Sigmoid colon (tissue), 7 donors: Measurements from ENCODE around the gene IL17RD. TPM values are rescaled to one million over a fixed set of nuclear protein-coding genes. Genes with fewer than 3 reads are reported as not detected.
"Not testable (repeated sequence)": the region's sequence is repeated elsewhere in the genome, so short reads cannot be mapped to it uniquely, and the experiment has no call there.

Source experiments
- DNase-seq: peaks from one replicate; pipeline ENCODE4 v3.0.0-alpha.2; 2019
- H3K27ac ChIP-seq, 4 donors: fragments of 200-600 bp; sonication (generic); one replicate each; pipeline ENCODE4 v1.5.1; 2016 to 2019; ENCODE audit warnings: mild to moderate bottlenecking in 1 of 4
- H3K27me3 ChIP-seq, 3 donors: fragments of 200-600 bp; sonication (generic); one replicate each; pipeline ENCODE4 v1.5.1; 2019; ENCODE audit warnings: mild to moderate bottlenecking in 1 of 3
- H3K36me3 ChIP-seq, 4 donors: fragments of 200-600 bp; sonication (generic); one replicate each; pipeline ENCODE4 v1.5.1; 2016 to 2019
- H3K4me1 ChIP-seq, 4 donors: fragments of 200-600 bp; sonication (generic); one replicate each; pipeline ENCODE4 v1.5.1; 2017 to 2019
- H3K4me3 ChIP-seq, 4 donors: fragments of 200-600 bp; sonication (generic); one replicate each; pipeline ENCODE4 v1.5.1; 2017 to 2019; ENCODE audit warnings: mild to moderate bottlenecking in 2 of 4, moderate library complexity in 1 of 4
- H3K9me3 ChIP-seq, 4 donors: fragments of 200-600 bp in 3 of 4; sonication (generic) in 3 of 4; one replicate each; pipeline versions ENCODE4 v1.5.1 to v1.6.1; 2013 to 2019
- EP300 ChIP-seq, 4 donors: sonication (generic); formaldehyde crosslinking; IDR thresholded peaks; one replicate each; pipeline ENCODE4 v1.6.1; 2017; ENCODE audit warnings: antibody characterized with exemption in 4 of 4
- POLR2A ChIP-seq, 2 donors: fragments of 450-650 bp; IDR thresholded peaks; one replicate each; pipeline ENCODE4 v1.6.1; 2016; ENCODE audit warnings: antibody characterized with exemption in 2 of 2, mild to moderate bottlenecking in 2 of 2, moderate library complexity in 2 of 2
- POLR2AphosphoS5 ChIP-seq, 4 donors: sonication (generic); formaldehyde crosslinking; IDR thresholded peaks; one replicate each; pipeline ENCODE4 v1.6.1; 2017; ENCODE audit warnings: antibody characterized with exemption in 4 of 4
- WGBS, 2 donors: extraction: QIAGEN DNeasy Blood & Tissue Kit; methylation state at CpG; one replicate each; pipeline ENCODE4 v1.1.7; 2013; 5-methylcytosine and 5-hydroxymethylcytosine counted together
- intact Hi-C: fragments of 100-400 bp; cut with DNase I; formaldehyde crosslinking; loops from one replicate; pipeline ENCODE4 v1.15.1; 2023
- polyA plus RNA-seq, 3 donors: library from polyadenylated mRNA; stranded (reverse); fragments of 200-250 nt; gene quantifications; one replicate each; pipeline ENCODE4 v1.2.3, GENCODE V29; 2013
- total RNA-seq, 4 donors: library from RNA; depleted of rRNA; stranded (reverse); fragments of >200 nt; gene quantifications; one replicate each; pipeline ENCODE4 v1.1.0, GENCODE V29; 2016
- TF ChIP-seq, protein P1 (sequence below), 4 experiments: fragments of 450-650 bp in 3 of 4; fragments of 200-600 bp in 1 of 4; IDR thresholded peaks; one replicate each; pipeline ENCODE4 v1.5.1; 2016 to 2019; ENCODE audit warnings: antibody characterized with exemption in 4 of 4, mild to moderate bottlenecking in 3 of 4, moderate library complexity in 2 of 4
- donor health status: healthy with polysubstance abuse.
- donor health status: Bipolar disorder and iron deficiency.
- donor health status: healthy.

Gene IL17RD
- total and polyA plus RNA-seq, 7 donors: under 0.01 to 46.8 (median 16.8) TPM

DNA sequence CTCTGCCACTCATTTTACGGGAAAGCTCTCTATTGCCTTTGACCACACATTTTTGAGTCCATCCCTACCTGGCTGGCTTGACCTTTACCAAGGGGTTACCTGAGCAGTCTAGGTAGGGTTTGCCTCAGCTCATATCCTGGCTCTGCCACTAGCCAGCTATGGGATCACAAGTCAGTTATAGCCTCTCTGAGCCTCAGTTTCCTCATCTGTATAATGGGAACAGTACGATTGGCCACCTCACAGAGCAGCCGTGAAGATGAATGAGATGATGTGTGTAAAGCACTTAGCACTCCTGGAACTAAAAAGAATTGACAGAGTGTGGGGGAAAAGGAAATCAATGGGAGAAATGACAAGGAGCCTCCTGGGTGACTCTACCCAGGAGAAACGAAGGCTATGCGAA lies 76.7 kb downstream of the IL17RD start:
- Histone ChIP-seq H3K27me3 (no peaks in the 10 kb centered on the region), H3K36me3 (no peaks in the 10 kb centered on the region), H3K27ac (no peak overlapping the region), H3K9me3 (no peaks in the 10 kb centered on the region), H3K4me1 (peaks cover 0 to 18% (median 14%) of the 10 kb centered on the region in 4 donors), H3K4me3 (no peak overlapping the region)
- TF ChIP-seq EP300 (IDR thresholded peaks at IDR 0.05) (no peak), POLR2AphosphoS5 (IDR thresholded peaks at IDR 0.05) (no peak), POLR2A (IDR thresholded peaks at IDR 0.05) (no peak)
- TF ChIP-seq, protein P1, sequence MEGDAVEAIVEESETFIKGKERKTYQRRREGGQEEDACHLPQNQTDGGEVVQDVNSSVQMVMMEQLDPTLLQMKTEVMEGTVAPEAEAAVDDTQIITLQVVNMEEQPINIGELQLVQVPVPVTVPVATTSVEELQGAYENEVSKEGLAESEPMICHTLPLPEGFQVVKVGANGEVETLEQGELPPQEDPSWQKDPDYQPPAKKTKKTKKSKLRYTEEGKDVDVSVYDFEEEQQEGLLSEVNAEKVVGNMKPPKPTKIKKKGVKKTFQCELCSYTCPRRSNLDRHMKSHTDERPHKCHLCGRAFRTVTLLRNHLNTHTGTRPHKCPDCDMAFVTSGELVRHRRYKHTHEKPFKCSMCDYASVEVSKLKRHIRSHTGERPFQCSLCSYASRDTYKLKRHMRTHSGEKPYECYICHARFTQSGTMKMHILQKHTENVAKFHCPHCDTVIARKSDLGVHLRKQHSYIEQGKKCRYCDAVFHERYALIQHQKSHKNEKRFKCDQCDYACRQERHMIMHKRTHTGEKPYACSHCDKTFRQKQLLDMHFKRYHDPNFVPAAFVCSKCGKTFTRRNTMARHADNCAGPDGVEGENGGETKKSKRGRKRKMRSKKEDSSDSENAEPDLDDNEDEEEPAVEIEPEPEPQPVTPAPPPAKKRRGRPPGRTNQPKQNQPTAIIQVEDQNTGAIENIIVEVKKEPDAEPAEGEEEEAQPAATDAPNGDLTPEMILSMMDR (IDR thresholded peaks at IDR 0.05): no peak
- intact Hi-C loops: no loop called here
- 71 to 92% methylated on average over 5 of the region's 5 CpGs for WGBS, 2 donors
- no peak for DNase-seq

DNA sequence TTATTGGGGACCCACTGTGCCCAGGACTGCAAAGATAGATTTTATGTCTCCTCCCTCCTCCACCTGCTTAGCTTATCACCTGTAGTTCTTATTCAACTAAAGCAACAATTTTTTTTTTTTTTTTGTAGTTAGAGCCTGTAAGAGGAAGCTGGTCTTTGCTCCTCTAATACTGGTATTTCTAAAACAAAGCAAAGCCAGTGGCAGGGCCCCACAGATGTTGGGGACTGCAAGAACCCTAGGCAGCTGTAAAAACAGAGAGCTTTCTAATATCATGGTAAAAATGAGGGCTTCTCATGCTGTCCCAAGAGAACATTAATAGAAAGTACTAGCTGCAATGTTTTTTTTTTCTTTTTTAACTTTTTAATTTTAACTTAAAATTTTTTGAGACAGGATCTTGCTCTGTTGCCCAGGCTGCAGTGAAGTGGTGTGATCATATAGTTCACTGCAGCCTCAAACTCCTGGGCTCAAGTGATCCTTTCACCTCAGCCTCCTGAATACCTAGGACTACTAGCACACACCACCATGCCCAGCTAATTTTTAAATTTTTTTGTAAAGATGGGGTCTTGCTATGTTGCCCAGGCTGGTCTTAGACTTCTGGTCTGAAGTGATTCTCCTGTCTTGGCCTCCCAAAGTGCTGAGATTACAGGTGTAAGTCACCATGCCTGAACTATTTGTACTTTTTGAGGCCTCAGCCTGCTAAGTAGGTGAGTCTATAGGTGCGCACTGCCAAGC lies 77.6 kb downstream of the IL17RD start:
- WGBS, 2 donors: 98 to 100% methylated on average over 1 of the region's 1 CpG
- no peak overlapping the region for H3K27ac ChIP-seq

DNA sequence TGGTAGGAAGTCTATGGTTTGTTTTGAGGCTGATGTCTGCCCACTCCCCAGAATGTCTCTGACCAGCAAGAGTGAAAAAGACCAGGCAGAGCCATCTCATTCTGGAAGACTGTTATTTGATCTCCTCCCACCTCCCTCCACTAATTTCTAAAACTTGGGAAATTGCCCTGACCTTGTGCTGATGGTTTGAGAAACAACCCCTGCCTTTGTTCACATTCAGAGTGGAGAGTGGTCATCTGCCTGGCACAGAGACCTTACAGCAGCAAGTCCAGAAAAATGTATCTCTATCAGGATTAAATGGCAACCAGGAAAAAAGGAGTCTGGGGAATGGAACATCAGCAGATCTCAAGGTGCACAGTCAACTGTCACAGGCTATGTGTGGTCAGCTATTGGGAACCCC lies 79.0 kb downstream of the IL17RD start:
- no peaks in the 10 kb centered on the region for H3K36me3 ChIP-seq
- TF ChIP-seq, protein P1 (IDR thresholded peaks at IDR 0.05): no peak
- no peak for TF ChIP-seq EP300 (IDR thresholded peaks at IDR 0.05)
- TF ChIP-seq POLR2A (IDR thresholded peaks at IDR 0.05): no peak
- no peak for TF ChIP-seq POLR2AphosphoS5 (IDR thresholded peaks at IDR 0.05)
- no peaks in the 10 kb centered on the region for H3K27me3 ChIP-seq
- H3K4me3 ChIP-seq: no peak overlapping the region
- no peak for DNase-seq
- intact Hi-C loops: no loop called here
- H3K27ac ChIP-seq: no peak overlapping the region
- no peaks in the 10 kb centered on the region for H3K9me3 ChIP-seq
- peaks cover 0 to 8% (median 5%) of the 10 kb centered on the region in 4 donors for H3K4me1 ChIP-seq

More for the DNA sequence above, 77.6 kb downstream of the IL17RD start:
- H3K4me1 ChIP-seq: peaks cover 0 to 18% (median 14%) of the 10 kb centered on the region in 4 donors
- H3K36me3 ChIP-seq: no peaks in the 10 kb centered on the region
- no peaks in the 10 kb centered on the region for H3K9me3 ChIP-seq
- H3K27me3 ChIP-seq: no peaks in the 10 kb centered on the region
- H3K4me3 ChIP-seq: no peak overlapping the region
- TF ChIP-seq, protein P1 (IDR thresholded peaks at IDR 0.05): no peak
- no peak for TF ChIP-seq POLR2A (IDR thresholded peaks at IDR 0.05)
- no peak for TF ChIP-seq POLR2AphosphoS5 (IDR thresholded peaks at IDR 0.05)
- TF ChIP-seq EP300 (IDR thresholded peaks at IDR 0.05): no peak
- intact Hi-C loops: no loop called here
- DNase-seq: no peak

DNA sequence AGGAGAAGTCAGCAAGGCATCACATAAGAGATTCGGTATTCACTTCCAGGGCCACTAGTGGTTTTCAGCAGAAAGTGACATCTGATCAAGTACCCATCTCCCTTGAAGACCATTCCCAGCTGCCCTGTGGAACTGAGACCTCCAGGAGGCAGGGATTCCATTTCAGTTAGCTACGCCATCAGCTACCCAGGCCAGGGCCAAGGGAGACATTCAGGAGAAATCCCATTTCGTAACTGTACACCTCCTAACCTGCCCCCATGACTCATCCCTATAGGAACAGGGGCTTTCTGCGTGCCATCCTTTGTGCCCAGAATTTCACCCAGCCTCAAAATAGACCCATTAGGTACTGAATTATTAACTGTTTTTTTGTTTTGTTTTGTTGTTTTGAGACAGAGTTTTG lies 79.9 kb downstream of the IL17RD start:
- no peak overlapping the region for H3K27ac ChIP-seq
- 94 to 95% methylated on average over 4 of the region's 4 CpGs for WGBS, 2 donors
- TF ChIP-seq EP300 (IDR thresholded peaks at IDR 0.05) (no peak), POLR2AphosphoS5 (IDR thresholded peaks at IDR 0.05) (no peak), POLR2A (IDR thresholded peaks at IDR 0.05) (no peak)
- TF ChIP-seq, protein P1 (IDR thresholded peaks at IDR 0.05): no peak
- no peaks in the 10 kb centered on the region for H3K9me3 ChIP-seq
- no peak for DNase-seq
- H3K36me3 ChIP-seq: no peaks in the 10 kb centered on the region
- intact Hi-C loops: no loop called here
- no peaks in the 10 kb centered on the region for H3K27me3 ChIP-seq
- H3K4me3 ChIP-seq: no peak overlapping the region
- no peaks in the 10 kb centered on the region for H3K4me1 ChIP-seq

DNA sequence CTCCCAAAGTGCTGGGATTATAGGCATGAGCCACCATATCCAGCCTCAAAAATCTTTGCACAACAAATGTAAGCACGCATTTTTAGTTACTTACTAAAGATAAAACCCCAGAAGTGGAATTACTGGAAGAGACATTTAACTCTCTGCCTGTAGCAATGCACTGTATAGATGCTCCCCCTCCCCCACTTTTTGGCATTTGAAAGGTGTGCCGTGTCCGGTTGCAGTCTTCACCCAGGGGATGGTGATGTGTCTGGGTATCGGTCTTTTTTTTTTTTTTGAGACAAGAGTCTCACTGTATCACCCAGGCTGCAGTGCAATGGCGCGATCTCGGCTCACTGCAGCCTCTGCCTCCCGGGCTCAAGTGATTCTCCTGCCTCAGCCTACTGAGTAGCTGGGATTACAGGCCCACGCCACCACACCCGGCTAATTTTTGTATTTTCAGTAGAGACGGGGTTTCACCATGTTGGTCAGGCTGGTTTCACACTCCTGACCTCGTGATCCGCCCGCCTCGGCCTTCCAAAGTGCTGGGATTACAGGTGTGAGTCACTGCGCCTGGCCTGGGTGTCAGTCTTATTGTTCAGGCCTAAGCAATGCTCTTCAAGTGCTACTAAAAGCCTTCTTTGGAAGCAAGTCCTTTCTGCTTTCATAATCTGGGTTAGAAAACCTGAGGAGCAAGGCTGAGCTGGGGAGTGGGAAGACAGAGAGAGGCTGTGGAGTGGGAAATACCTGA lies 81.7 kb downstream of the IL17RD start:
- H3K27me3 ChIP-seq, intact Hi-C loops, H3K27ac ChIP-seq, H3K36me3 ChIP-seq, H3K9me3 ChIP-seq, H3K4me3 ChIP-seq, H3K4me1 ChIP-seq, DNase-seq: not testable (repeated sequence)
- WGBS, 2 donors: 90 to 94% methylated on average over 16 of the region's 16 CpGs
